NOMO-1 treated with DMSO at 0.1 percent for 48 hours (cell line): Measurements from ENCODE around the gene PNPLA3.

Source experiments
- DNase-seq: peaks from one replicate; lab custom pipeline; 2025; ENCODE audit not compliant: unreplicated experiment; lab: John Stamatoyannopoulos, UW

Gene PNPLA3

GRCh38 chr22:43956805-43957463 is 33.3 kb downstream of the PNPLA3 start:
- no peak for DNase-seq

- no peak for DNase-seq
Measured at GRCh38 chr22:43957871-43958270, 34.3 kb downstream of the PNPLA3 start.

GRCh38 chr22:43964314-43964857 is 40.8 kb downstream of the PNPLA3 start:
- DNase-seq = no peak

GRCh38 chr22:43967069-43967468 is 43.5 kb downstream of the PNPLA3 start:
- DNase-seq = no peak

GRCh38 chr22:43968614-43969013 is 45.0 kb downstream of the PNPLA3 start:
- no peak for DNase-seq

- DNase-seq = no peak
Measured at GRCh38 chr22:43969021-43969878, 45.6 kb downstream of the PNPLA3 start.

- no peak for DNase-seq
Measured at GRCh38 chr22:43969989-43970755, 46.6 kb downstream of the PNPLA3 start.

- DNase-seq = no peak
Measured at GRCh38 chr22:43971112-43971511, 47.5 kb downstream of the PNPLA3 start.

- DNase-seq = no peak
Measured at GRCh38 chr22:43972931-43973462, 49.4 kb downstream of the PNPLA3 start.

GRCh38 chr22:43974028-43974545 is 50.5 kb downstream of the PNPLA3 start:
- DNase-seq = no peak

- no peak for DNase-seq
Measured at GRCh38 chr22:43975041-43975440, 51.4 kb downstream of the PNPLA3 start.

- DNase-seq = no peak
Measured at GRCh38 chr22:43976861-43977795, 53.5 kb downstream of the PNPLA3 start.

GRCh38 chr22:43978558-43978957 is 55.0 kb downstream of the PNPLA3 start:
- DNase-seq = no peak

- no peak for DNase-seq
Measured at GRCh38 chr22:43980579-43980978, 57.0 kb downstream of the PNPLA3 start.

- no peak for DNase-seq
Measured at GRCh38 chr22:43980996-43981395, 57.4 kb downstream of the PNPLA3 start.

- no peak for DNase-seq
Measured at GRCh38 chr22:43983808-43984207, 60.2 kb downstream of the PNPLA3 start.

GRCh38 chr22:43985532-43985931 is 61.9 kb downstream of the PNPLA3 start:
- DNase-seq = no peak

GRCh38 chr22:43988116-43988820 is 64.7 kb downstream of the PNPLA3 start:
- no peak for DNase-seq

GRCh38 chr22:43988960-43989359 is 65.4 kb downstream of the PNPLA3 start:
- no peak for DNase-seq
